GM23338 (cell line): ENCODE data around the gene TRMT10B.

ENCODE experiments used
- EZH2phosphoT487 ChIP-seq: fragments of 200-600 bp; sonication (generic); IDR thresholded peaks from one replicate; pipeline ENCODE4 v1.8.1; 2018; ENCODE audit warnings: antibody characterized with exemption; ENCODE audit not compliant: unreplicated experiment
- JUNB ChIP-seq: IDR thresholded peaks from one replicate; pipeline ENCODE4 v1.6.1; 2016; ENCODE audit warnings: antibody characterized with exemption; ENCODE audit not compliant: unreplicated experiment
- POLR2AphosphoS5 ChIP-seq: IDR thresholded peaks from 2 replicates; pipeline ENCODE4 v1.6.1; 2016; ENCODE audit warnings: antibody characterized with exemption, low read depth
- ZNF114 ChIP-seq: fragments of 250-450 bp; sonication (Bioruptor Pico); IDR thresholded peaks from 2 replicates; pipeline ENCODE4 v1.5.0; 2020; ENCODE audit warnings: mild to moderate bottlenecking, moderate library complexity
- TF ChIP-seq, protein P1 (sequence below): IDR thresholded peaks from one replicate; pipeline ENCODE4 v1.6.1; 2018; ENCODE audit warnings: antibody characterized with exemption; ENCODE audit not compliant: unreplicated experiment
- TF ChIP-seq, protein P2 (sequence below), 2 experiments: fragments of 200-600 bp in 1 of 2; sonication (generic) in 1 of 2; conservative IDR thresholded peaks; 2 replicates each; pipeline versions ENCODE4 v1.5.1 to v1.6.1; 2016 to 2017; ENCODE audit warnings: antibody characterized with exemption in 2 of 2, low read depth in 2 of 2, mild to moderate bottlenecking in 2 of 2, moderate library complexity in 1 of 2

DNA sequence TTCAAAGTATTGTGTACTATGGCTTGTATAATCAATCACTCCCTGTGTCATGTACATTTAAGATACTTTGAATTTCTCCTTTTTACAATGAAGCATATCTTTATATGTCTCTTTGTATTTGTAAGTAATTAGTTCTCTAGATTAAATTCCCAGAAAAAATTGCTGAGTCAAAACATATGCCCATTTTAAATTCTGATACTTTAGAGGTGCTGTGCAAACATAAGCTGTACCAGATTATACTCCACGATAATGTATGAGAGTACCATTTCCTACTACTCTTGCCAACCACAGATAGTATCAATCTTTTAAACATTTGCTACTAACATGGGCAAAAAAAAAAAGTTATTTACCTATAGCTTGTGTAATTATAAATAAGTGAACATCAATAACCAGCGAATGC is 65.2 kb downstream of the TRMT10B start:
- TF ChIP-seq, protein P1, sequence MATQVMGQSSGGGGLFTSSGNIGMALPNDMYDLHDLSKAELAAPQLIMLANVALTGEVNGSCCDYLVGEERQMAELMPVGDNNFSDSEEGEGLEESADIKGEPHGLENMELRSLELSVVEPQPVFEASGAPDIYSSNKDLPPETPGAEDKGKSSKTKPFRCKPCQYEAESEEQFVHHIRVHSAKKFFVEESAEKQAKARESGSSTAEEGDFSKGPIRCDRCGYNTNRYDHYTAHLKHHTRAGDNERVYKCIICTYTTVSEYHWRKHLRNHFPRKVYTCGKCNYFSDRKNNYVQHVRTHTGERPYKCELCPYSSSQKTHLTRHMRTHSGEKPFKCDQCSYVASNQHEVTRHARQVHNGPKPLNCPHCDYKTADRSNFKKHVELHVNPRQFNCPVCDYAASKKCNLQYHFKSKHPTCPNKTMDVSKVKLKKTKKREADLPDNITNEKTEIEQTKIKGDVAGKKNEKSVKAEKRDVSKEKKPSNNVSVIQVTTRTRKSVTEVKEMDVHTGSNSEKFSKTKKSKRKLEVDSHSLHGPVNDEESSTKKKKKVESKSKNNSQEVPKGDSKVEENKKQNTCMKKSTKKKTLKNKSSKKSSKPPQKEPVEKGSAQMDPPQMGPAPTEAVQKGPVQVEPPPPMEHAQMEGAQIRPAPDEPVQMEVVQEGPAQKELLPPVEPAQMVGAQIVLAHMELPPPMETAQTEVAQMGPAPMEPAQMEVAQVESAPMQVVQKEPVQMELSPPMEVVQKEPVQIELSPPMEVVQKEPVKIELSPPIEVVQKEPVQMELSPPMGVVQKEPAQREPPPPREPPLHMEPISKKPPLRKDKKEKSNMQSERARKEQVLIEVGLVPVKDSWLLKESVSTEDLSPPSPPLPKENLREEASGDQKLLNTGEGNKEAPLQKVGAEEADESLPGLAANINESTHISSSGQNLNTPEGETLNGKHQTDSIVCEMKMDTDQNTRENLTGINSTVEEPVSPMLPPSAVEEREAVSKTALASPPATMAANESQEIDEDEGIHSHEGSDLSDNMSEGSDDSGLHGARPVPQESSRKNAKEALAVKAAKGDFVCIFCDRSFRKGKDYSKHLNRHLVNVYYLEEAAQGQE = no peak
- TF ChIP-seq ZNF114 (CRISPR knock-in tag) (no peak), JUNB (no peak), EZH2phosphoT487 (no peak), POLR2AphosphoS5 (no peak)
- TF ChIP-seq, protein P2, sequence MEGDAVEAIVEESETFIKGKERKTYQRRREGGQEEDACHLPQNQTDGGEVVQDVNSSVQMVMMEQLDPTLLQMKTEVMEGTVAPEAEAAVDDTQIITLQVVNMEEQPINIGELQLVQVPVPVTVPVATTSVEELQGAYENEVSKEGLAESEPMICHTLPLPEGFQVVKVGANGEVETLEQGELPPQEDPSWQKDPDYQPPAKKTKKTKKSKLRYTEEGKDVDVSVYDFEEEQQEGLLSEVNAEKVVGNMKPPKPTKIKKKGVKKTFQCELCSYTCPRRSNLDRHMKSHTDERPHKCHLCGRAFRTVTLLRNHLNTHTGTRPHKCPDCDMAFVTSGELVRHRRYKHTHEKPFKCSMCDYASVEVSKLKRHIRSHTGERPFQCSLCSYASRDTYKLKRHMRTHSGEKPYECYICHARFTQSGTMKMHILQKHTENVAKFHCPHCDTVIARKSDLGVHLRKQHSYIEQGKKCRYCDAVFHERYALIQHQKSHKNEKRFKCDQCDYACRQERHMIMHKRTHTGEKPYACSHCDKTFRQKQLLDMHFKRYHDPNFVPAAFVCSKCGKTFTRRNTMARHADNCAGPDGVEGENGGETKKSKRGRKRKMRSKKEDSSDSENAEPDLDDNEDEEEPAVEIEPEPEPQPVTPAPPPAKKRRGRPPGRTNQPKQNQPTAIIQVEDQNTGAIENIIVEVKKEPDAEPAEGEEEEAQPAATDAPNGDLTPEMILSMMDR (conservative IDR thresholded peaks at IDR 0.05; ENCODE audit: low read depth in 2 of 2) = no peak
